SU-DHL-6 (cell line): Measurements from ENCODE around the gene GREB1L.

ENCODE experiments used
- CTCF ChIP-seq: fragments of 200-600 bp; sonication (generic); IDR thresholded peaks from one replicate; pipeline ENCODE4 v1.5.1; 2017; ENCODE audit warnings: antibody characterized with exemption, mild to moderate bottlenecking, low read length, moderate library complexity; ENCODE audit not compliant: insufficient read depth, poor library complexity, severe bottlenecking
- EZH2phosphoT487 ChIP-seq: fragments of 200-600 bp; sonication (generic), shearing (Covaris generic); conservative IDR thresholded peaks from 2 replicates; pipeline ENCODE4 v1.6.1; 2018; ENCODE audit warnings: mild to moderate bottlenecking, antibody characterized with exemption, low read length, moderate library complexity, mixed read lengths

- TF ChIP-seq CTCF (no peak), EZH2phosphoT487 (no peak)
These were observed 88.2 kb downstream of the GREB1L start for GRCh38 chr18:21330122-21330701.
